ENCODE results near the gene ERGIC3.

ERGIC3 gene

GRCh38 chr20:35546127-35546526 is 4.2 kb downstream of the ERGIC3 start:
- TF ChIP-seq EGR1 (IDR thresholded peaks at IDR 0.05) (no peak), NFIC (IDR thresholded peaks at IDR 0.05) (no peak), TCF12 (IDR thresholded peaks at IDR 0.05; ENCODE audit: low read depth) (no peak), TEAD4 (IDR thresholded peaks at IDR 0.05) (no peak), REST (IDR thresholded peaks at IDR 0.05; ENCODE audit: low read depth) (no peak), CEBPB (IDR thresholded peaks at IDR 0.05) (no peak), TAF1 (IDR thresholded peaks at IDR 0.05; ENCODE audit: low read depth) (no peak), ZBTB7A (IDR thresholded peaks at IDR 0.05; ENCODE audit: low read depth) (no peak), RAD21 (IDR thresholded peaks at IDR 0.05; ENCODE audit: low read depth) (no peak), CREB1 (IDR thresholded peaks at IDR 0.05; ENCODE audit: low read depth) (no peak), USF1 (IDR thresholded peaks at IDR 0.05) (no peak), EP300 (IDR thresholded peaks at IDR 0.05; ENCODE audit: borderline replicate concordance) (no peak), FOXM1 (IDR thresholded peaks at IDR 0.05; ENCODE audit: borderline replicate concordance, low read depth) (no peak), MAX (IDR thresholded peaks at IDR 0.05) (no peak), YY1 (IDR thresholded peaks at IDR 0.05; ENCODE audit: low read depth) (no peak)

- TF ChIP-seq NFIC (IDR thresholded peaks at IDR 0.05) = no peak
- no peak for TF ChIP-seq MAX (IDR thresholded peaks at IDR 0.05)
- TF ChIP-seq TCF12 (IDR thresholded peaks at IDR 0.05; ENCODE audit: low read depth) = no peak
Measured at GRCh38 chr20:35547329-35547728, 5.5 kb downstream of the ERGIC3 start.

GRCh38 chr20:35551503-35551902 is 9.6 kb downstream of the ERGIC3 start:
- TF ChIP-seq FOXM1 (IDR thresholded peaks at IDR 0.05; ENCODE audit: borderline replicate concordance, low read depth) = no peak
- TF ChIP-seq ZBTB7A (IDR thresholded peaks at IDR 0.05; ENCODE audit: low read depth) = no peak
- TF ChIP-seq TCF12 (IDR thresholded peaks at IDR 0.05; ENCODE audit: low read depth) = no peak
- TF ChIP-seq RAD21 (IDR thresholded peaks at IDR 0.05; ENCODE audit: low read depth) = no peak
- TF ChIP-seq TAF1 (IDR thresholded peaks at IDR 0.05; ENCODE audit: low read depth) = no peak
- no peak for TF ChIP-seq MAX (IDR thresholded peaks at IDR 0.05)
- TF ChIP-seq NFIC (IDR thresholded peaks at IDR 0.05) = no peak
- TF ChIP-seq TEAD4 (IDR thresholded peaks at IDR 0.05) = no peak
- no peak for TF ChIP-seq USF1 (IDR thresholded peaks at IDR 0.05)
- TF ChIP-seq CREB1 (IDR thresholded peaks at IDR 0.05; ENCODE audit: low read depth) = no peak
- TF ChIP-seq REST (IDR thresholded peaks at IDR 0.05; ENCODE audit: low read depth) = no peak
- no peak for TF ChIP-seq CEBPB (IDR thresholded peaks at IDR 0.05)

- TF ChIP-seq RAD21 (IDR thresholded peaks at IDR 0.05; ENCODE audit: low read depth) (no peak), TAF1 (IDR thresholded peaks at IDR 0.05; ENCODE audit: low read depth) (no peak), ZBTB7A (IDR thresholded peaks at IDR 0.05; ENCODE audit: low read depth) (no peak), YY1 (IDR thresholded peaks at IDR 0.05; ENCODE audit: low read depth) (no peak), REST (IDR thresholded peaks at IDR 0.05; ENCODE audit: low read depth) (no peak), CEBPB (IDR thresholded peaks at IDR 0.05) (no peak)
Measured at GRCh38 chr20:35552914-35553313, 11.0 kb downstream of the ERGIC3 start.
